Measurements from ENCODE around the gene ZNF500. TPM values are rescaled to one million over a fixed set of nuclear protein-coding genes. Genes with fewer than 3 reads are reported as not detected.

Gene ZNF500
- total and polyA plus RNA-seq, 8 donors = 12.5 to 20.8 (median 15.2) TPM

DNA sequence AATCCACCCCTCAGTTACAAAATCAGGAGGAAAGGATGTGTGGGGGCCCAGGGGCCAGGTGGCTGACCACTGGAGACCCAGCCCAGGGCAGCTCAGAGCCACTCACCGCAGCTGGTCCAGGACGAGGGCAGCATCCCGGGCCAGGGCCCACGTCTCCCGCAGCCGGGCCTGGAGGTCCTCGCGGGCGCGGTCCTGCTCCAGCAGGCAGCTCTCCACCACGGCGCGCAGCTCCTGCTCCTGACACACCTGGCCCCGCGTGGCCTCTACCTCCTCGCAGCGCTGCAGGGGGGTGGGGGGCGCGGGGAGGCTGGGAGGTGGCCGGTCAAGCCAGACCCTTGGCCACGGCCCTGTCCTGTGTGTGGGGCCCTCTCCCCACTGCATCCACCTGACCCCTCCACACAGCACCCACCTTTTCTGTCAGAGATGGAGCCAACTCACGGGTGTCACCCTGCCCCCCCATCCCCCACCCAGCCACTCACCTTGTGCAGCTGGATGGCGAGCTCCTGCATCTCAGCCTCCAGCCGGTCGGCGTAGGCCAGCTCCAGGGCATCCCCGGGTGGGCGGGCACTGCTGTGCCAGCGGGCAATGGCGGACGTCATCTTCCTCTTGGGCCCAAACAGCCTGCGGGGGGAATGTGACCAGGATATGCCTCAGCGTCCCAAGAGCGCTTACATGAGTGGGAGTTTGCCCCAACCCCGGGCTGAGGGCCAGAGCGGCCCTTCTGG is 68.5 kb downstream of the ZNF500 start:
- peaks cover 5 to 10% of the 10 kb centered on the region in 2 donors for H3K4me1 ChIP-seq
- no peak overlapping the region for H3K4me3 ChIP-seq
- H3K36me3 ChIP-seq = peaks cover 0 to 86% of the 10 kb centered on the region in 2 donors
- TF ChIP-seq, protein P1, sequence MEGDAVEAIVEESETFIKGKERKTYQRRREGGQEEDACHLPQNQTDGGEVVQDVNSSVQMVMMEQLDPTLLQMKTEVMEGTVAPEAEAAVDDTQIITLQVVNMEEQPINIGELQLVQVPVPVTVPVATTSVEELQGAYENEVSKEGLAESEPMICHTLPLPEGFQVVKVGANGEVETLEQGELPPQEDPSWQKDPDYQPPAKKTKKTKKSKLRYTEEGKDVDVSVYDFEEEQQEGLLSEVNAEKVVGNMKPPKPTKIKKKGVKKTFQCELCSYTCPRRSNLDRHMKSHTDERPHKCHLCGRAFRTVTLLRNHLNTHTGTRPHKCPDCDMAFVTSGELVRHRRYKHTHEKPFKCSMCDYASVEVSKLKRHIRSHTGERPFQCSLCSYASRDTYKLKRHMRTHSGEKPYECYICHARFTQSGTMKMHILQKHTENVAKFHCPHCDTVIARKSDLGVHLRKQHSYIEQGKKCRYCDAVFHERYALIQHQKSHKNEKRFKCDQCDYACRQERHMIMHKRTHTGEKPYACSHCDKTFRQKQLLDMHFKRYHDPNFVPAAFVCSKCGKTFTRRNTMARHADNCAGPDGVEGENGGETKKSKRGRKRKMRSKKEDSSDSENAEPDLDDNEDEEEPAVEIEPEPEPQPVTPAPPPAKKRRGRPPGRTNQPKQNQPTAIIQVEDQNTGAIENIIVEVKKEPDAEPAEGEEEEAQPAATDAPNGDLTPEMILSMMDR (IDR thresholded peaks at IDR 0.05) = no peak
- H3K27me3 ChIP-seq = no peaks in the 10 kb centered on the region
- H3K9me3 ChIP-seq = no peaks in the 10 kb centered on the region
- H3K27ac ChIP-seq = no peak overlapping the region
- DNase-seq = peak in 1 of 4 donors; percentile 77
- ATAC-seq = no peak
- intact Hi-C loops (cut with DNase I) = no loop called here

Other genes with a start within 250 kb of the ZNF500 start
- 10 to 100 TPM; 22.2 to 27.0 TPM for gene CDIP1, start 228.4 kb downstream of the ZNF500 start, total RNA-seq
- 10 to 100 TPM; 18.1 to 26.0 (median 22.6) TPM for gene CDIP1, start 228.4 kb downstream of the ZNF500 start, polyA plus RNA-seq (ENCODE audit: insufficient read length in 6 of 6)
- gene C16orf96, start 210.8 kb downstream of the ZNF500 start, total RNA-seq = under 1 TPM; 0.17 to 0.18 TPM
- under 1 TPM; 0.19 to 0.45 (median 0.38) TPM for gene C16orf96, start 210.8 kb downstream of the ZNF500 start, polyA plus RNA-seq (ENCODE audit: insufficient read length in 6 of 6)
- 10 to 100 TPM; 26.7 to 27.8 TPM for gene UBALD1, start 152.3 kb downstream of the ZNF500 start, total RNA-seq
- gene UBALD1, start 152.3 kb downstream of the ZNF500 start, polyA plus RNA-seq (ENCODE audit: insufficient read length in 6 of 6) = 10 to 100 TPM; 12.0 to 27.1 (median 16.3) TPM
- gene MGRN1, start 142.3 kb downstream of the ZNF500 start, total RNA-seq = 10 to 100 TPM; 81.6 to 98.1 TPM
- 10 to 100 TPM; 56.9 to 82.9 (median 65.0) TPM for gene MGRN1, start 142.3 kb downstream of the ZNF500 start, polyA plus RNA-seq (ENCODE audit: insufficient read length in 6 of 6)
- gene NUDT16L1, start 73.6 kb downstream of the ZNF500 start, total RNA-seq = 10 to 100 TPM; 26.6 to 53.1 TPM
- 10 to 100 TPM; 29.2 to 46.1 (median 35.1) TPM for gene NUDT16L1, start 73.6 kb downstream of the ZNF500 start, polyA plus RNA-seq (ENCODE audit: insufficient read length in 6 of 6)
- gene ANKS3, start 32.9 kb downstream of the ZNF500 start, total RNA-seq = 10 to 100 TPM; 16.1 to 18.9 TPM
- 10 to 100 TPM; 23.5 to 32.8 (median 26.9) TPM for gene ANKS3, start 32.9 kb downstream of the ZNF500 start, polyA plus RNA-seq (ENCODE audit: insufficient read length in 6 of 6)
- 1 to 10 TPM; 1.2 to 4.2 TPM for gene DNAAF8, start 32.6 kb downstream of the ZNF500 start, total RNA-seq
- gene DNAAF8, start 32.6 kb downstream of the ZNF500 start, polyA plus RNA-seq (ENCODE audit: insufficient read length in 6 of 6) = 1 to 10 TPM; 1.2 to 3.5 (median 2.9) TPM
- not detected for gene SEPTIN12, start 21.2 kb upstream of the ZNF500 start, total RNA-seq
- 10 to 100 TPM in 1 of 6 donors, under 1 TPM in 2, not detected in 3; 0.28 to 14.6 (median 0.65) TPM for gene SEPTIN12, start 21.2 kb upstream of the ZNF500 start, polyA plus RNA-seq (ENCODE audit: insufficient read length in 6 of 6)
- 10 to 100 TPM; 28.6 to 40.5 TPM for gene SMIM22, start 28.2 kb upstream of the ZNF500 start, total RNA-seq
- 1 to 10 TPM; 3.4 to 5.6 (median 4.0) TPM for gene SMIM22, start 28.2 kb upstream of the ZNF500 start, polyA plus RNA-seq (ENCODE audit: insufficient read length in 6 of 6)
- 10 to 100 TPM; 19.3 to 27.3 TPM for gene ROGDI, start 35.5 kb upstream of the ZNF500 start, total RNA-seq
- gene ROGDI, start 35.5 kb upstream of the ZNF500 start, polyA plus RNA-seq (ENCODE audit: insufficient read length in 6 of 6) = 10 to 100 TPM; 15.7 to 46.4 (median 34.9) TPM
- gene GLYR1, start 80.1 kb upstream of the ZNF500 start, total RNA-seq = 10 to 100 TPM; 88.9 to 95.5 TPM
- 100 to 1,000 TPM in 5 of 6 donors, 10 to 100 TPM in 1; 65.2 to 128 (median 116) TPM for gene GLYR1, start 80.1 kb upstream of the ZNF500 start, polyA plus RNA-seq (ENCODE audit: insufficient read length in 6 of 6)
- gene UBN1, start 80.3 kb upstream of the ZNF500 start, total RNA-seq = 10 to 100 TPM; 31.3 to 38.6 TPM
- 10 to 100 TPM; 31.5 to 41.1 (median 36.4) TPM for gene UBN1, start 80.3 kb upstream of the ZNF500 start, polyA plus RNA-seq (ENCODE audit: insufficient read length in 6 of 6)
- 10 to 100 TPM; 69.8 to 77.1 TPM for gene PPL, start 170.0 kb upstream of the ZNF500 start, total RNA-seq
- 10 to 100 TPM; 30.4 to 42.6 (median 35.0) TPM for gene PPL, start 170.0 kb upstream of the ZNF500 start, polyA plus RNA-seq (ENCODE audit: insufficient read length in 6 of 6)
- gene SEC14L5, start 191.2 kb upstream of the ZNF500 start, total RNA-seq = under 1 TPM; 0.52 to 0.76 TPM
- gene SEC14L5, start 191.2 kb upstream of the ZNF500 start, polyA plus RNA-seq (ENCODE audit: insufficient read length in 6 of 6) = under 1 TPM; 0.17 to 0.58 (median 0.31) TPM